ENCODE data around the gene RBM20.

Gene RBM20

GRCh38 chr10:110672580-110672919 is 28.4 kb downstream of the RBM20 start:
- no peak for DNase-seq (ENCODE audit: low read depth in 2 of 2)

GRCh38 chr10:110676016-110676415 is 31.9 kb downstream of the RBM20 start:
- DNase-seq (ENCODE audit: low read depth in 2 of 2), result no peak

GRCh38 chr10:110679486-110680272 is 35.5 kb downstream of the RBM20 start:
- no peak for DNase-seq (ENCODE audit: low read depth in 2 of 2)

- no peak for DNase-seq (ENCODE audit: low read depth in 2 of 2)
Observed at GRCh38 chr10:110680273-110681020, 36.3 kb downstream of the RBM20 start.

- DNase-seq (ENCODE audit: low read depth in 2 of 2), result peak; percentile 6 to 15
Observed at GRCh38 chr10:110681023-110681681, 37.0 kb downstream of the RBM20 start.

GRCh38 chr10:110682348-110682747 is 38.2 kb downstream of the RBM20 start:
- no peak for DNase-seq (ENCODE audit: low read depth in 2 of 2)

- DNase-seq (ENCODE audit: low read depth in 2 of 2), result no peak
Observed at GRCh38 chr10:110684800-110685446, 40.8 kb downstream of the RBM20 start.

- no peak for DNase-seq (ENCODE audit: low read depth in 2 of 2)
Observed at GRCh38 chr10:110686047-110686446, 41.9 kb downstream of the RBM20 start.

GRCh38 chr10:110686949-110687348 is 42.8 kb downstream of the RBM20 start:
- DNase-seq (ENCODE audit: low read depth in 2 of 2), result no peak

- no peak for DNase-seq (ENCODE audit: low read depth in 2 of 2)
Observed at GRCh38 chr10:110687400-110687799, 43.3 kb downstream of the RBM20 start.

GRCh38 chr10:110691139-110691538 is 47.0 kb downstream of the RBM20 start:
- no peak for DNase-seq (ENCODE audit: low read depth in 2 of 2)

GRCh38 chr10:110694263-110694662 is 50.1 kb downstream of the RBM20 start:
- DNase-seq (ENCODE audit: low read depth in 2 of 2), result no peak

- no peak for DNase-seq (ENCODE audit: low read depth in 2 of 2)
Observed at GRCh38 chr10:110694820-110695538, 50.8 kb downstream of the RBM20 start.

- DNase-seq (ENCODE audit: low read depth in 2 of 2), result no peak
Observed at GRCh38 chr10:110695539-110695886, 51.4 kb downstream of the RBM20 start.

- no peak for DNase-seq (ENCODE audit: low read depth in 2 of 2)
Observed at GRCh38 chr10:110696436-110696835, 52.3 kb downstream of the RBM20 start.

GRCh38 chr10:110698340-110698739 is 54.2 kb downstream of the RBM20 start:
- DNase-seq (ENCODE audit: low read depth in 2 of 2), result no peak

GRCh38 chr10:110698782-110699201 is 54.7 kb downstream of the RBM20 start:
- no peak for DNase-seq (ENCODE audit: low read depth in 2 of 2)

GRCh38 chr10:110699859-110700468 is 55.8 kb downstream of the RBM20 start:
- no peak for DNase-seq (ENCODE audit: low read depth in 2 of 2)

- DNase-seq (ENCODE audit: low read depth in 2 of 2), result no peak
Observed at GRCh38 chr10:110700947-110701616, 56.9 kb downstream of the RBM20 start.

GRCh38 chr10:110701617-110701971 is 57.5 kb downstream of the RBM20 start:
- no peak for DNase-seq (ENCODE audit: low read depth in 2 of 2)

- no peak for DNase-seq (ENCODE audit: low read depth in 2 of 2)
Observed at GRCh38 chr10:110704070-110704469, 59.9 kb downstream of the RBM20 start.

All from stimulated activated CD4-positive, alpha-beta T cell treated with anti-CD3 and anti-CD28 coated beads, Interleukin-4, amount 100 ng/mL, for 48 hours (primary cell).